GM18867 (cell line): ENCODE measurements around the gene ETFDH.
"Not testable (repeated sequence)": the region's sequence is repeated elsewhere in the genome, so short reads cannot be mapped to it uniquely, and the experiment has no call there.

Source experiments
- ATAC-seq: cut with Tn5 transposase; IDR thresholded peaks from one replicate; pipeline ENCODE4 v1.9.1; 2021; ENCODE audit warnings: mild to moderate bottlenecking, moderate library complexity; ENCODE audit not compliant: unreplicated experiment

The ETFDH gene

GRCh38 chr4:158676076-158676475, 4.0 kb downstream of the ETFDH start:
- ATAC-seq: no peak

- no peak for ATAC-seq
Observed at GRCh38 chr4:158678767-158679166, 6.7 kb downstream of the ETFDH start.

DNA sequence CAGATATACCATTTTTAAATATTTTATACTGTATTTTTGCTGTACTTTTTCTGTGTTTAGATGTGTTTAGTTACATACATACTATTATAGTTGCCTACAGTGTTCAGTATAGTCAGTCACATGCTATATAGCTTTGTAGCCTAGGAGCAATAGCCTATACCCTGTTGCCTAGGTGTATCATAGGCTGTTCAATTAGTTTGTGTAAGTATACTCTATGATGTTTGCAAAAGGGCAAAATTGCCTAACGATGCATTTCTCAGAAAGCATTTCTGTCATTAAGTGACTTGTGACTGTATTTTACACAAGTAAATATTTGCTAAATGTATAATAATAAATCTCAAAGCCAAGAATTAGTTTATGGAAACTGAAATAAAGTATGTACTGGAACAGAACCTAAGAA, 9.5 kb downstream of the ETFDH start:
- ATAC-seq: no peak

GRCh38 chr4:158682066-158682465, 10.0 kb downstream of the ETFDH start:
- ATAC-seq: no peak

GRCh38 chr4:158688813-158689212, 16.7 kb downstream of the ETFDH start:
- no peak for ATAC-seq

DNA sequence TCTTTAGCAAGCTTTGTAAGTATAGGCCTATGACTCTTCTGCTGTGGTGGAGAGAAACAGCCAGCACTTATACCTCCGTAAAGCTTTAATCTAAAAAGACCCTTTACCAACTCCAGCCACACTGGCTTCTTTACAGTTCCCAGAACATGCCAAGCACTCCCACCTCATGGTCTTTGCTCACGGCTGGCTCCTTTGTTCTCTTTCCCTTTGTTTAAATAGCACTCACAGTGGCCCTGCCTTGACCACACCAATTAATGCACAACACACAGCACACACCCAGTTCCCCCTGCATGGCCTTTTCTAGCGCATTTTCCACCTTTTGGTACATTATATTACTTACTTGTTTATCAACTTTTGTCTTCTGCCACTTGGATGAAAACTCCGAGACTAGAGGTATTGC, 32.2 kb downstream of the ETFDH start:
- no peak for ATAC-seq

DNA sequence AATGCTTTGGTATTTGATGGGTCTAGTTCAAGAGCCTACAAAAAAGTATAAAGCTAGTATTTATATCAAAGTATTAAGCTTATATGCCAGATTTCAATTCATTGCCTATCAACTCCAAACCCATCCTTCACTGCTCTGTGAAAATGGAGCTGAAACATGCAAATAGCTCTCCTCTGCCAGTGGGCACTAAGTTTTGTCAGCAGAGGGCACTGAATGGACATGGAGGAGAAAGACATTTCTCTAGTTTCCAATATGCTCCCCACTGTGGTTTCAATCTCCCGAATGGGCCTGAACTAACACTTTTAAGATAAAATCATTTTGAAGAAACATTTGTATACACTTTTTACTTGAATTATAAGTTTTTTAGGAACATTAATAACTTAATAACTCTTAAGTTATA, 38.7 kb downstream of the ETFDH start:
- no peak for ATAC-seq

- ATAC-seq: not testable (repeated sequence)
Observed at GRCh38 chr4:158712622-158713021, 40.5 kb downstream of the ETFDH start.

DNA sequence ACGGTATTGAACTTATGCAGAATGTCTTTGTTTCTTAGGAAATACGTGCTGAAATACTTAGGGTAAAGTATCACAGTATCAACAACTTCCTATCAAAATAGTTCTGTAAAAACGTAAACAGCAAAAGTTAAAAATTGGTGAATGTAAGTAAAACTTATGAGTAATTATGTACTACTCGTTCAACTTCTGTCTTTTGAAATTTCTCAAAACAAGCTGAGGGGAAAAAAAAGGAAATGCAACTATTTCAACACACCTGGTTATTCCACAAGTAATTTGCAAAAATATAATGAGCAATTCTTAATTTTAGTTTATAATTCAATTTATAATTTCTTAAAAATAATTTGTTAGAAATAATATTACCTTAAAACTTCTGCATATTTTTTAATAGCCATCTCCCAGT, 42.8 kb downstream of the ETFDH start:
- no peak for ATAC-seq

DNA sequence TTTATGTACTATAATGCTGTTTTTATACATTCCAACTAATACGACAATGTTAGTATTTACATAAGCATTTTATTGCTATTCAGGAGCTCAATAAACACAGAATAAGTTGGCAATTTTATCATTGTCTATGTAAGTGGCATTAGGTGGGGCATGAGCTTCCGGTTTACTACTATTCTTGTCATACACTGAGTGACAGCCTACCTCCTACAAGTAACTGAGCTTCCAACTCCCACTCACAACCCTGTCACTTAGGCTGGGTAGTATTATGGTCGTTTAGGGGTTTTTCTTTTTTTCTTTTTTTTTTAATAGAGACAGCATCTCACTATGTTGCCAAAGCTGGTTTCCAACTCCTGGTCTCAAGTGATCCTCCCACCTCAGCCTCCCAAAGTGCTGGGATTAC, 43.7 kb downstream of the ETFDH start:
- no peak for ATAC-seq

DNA sequence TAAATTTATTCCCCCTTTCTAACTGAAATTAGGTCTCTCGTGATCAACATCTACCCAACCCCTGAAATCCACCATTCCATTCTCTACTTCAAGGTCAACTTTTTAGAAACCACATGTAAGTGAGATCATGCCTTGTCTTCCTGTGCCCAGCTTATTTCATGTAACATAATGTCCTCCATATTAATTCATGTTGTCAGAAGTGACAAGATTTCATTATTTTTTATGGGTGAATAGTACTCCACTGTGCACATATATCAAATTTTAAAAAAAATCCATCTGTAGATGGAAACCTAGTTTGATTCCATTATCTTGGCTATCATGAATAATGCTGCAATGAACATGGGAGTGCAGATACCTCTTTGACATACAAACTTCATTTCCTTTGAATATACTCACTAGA, 49.6 kb downstream of the ETFDH start:
- ATAC-seq: no peak

DNA sequence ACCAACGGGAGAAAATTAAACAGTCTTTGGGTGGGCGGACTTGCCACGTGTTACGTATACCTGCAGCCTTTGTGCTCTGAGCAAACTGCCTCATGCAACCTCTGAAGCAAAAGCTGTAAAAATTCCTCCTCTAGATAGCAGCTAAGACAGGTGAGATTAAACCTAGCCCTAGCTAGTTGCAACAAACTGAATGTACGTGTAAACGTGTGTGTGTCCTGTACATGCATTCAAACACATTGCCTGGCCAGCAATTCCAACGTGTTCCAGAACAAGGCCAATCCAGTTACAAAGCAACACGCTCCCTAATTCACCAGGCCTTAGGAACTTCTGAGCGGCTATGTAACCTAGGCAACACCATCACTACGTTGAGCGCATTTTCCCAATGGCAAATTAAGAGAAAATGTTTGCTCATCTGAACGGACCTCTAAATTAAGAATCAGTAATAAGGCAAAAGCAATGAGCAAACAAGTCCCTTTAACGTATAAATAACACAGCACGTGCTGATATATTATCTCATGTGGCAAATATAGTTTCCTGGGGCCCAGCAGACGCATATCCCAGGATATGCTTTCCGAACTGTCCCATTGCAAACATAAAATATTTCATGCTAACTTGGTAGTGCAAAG, 50.3 kb downstream of the ETFDH start:
- ATAC-seq: peak; percentile 18

DNA sequence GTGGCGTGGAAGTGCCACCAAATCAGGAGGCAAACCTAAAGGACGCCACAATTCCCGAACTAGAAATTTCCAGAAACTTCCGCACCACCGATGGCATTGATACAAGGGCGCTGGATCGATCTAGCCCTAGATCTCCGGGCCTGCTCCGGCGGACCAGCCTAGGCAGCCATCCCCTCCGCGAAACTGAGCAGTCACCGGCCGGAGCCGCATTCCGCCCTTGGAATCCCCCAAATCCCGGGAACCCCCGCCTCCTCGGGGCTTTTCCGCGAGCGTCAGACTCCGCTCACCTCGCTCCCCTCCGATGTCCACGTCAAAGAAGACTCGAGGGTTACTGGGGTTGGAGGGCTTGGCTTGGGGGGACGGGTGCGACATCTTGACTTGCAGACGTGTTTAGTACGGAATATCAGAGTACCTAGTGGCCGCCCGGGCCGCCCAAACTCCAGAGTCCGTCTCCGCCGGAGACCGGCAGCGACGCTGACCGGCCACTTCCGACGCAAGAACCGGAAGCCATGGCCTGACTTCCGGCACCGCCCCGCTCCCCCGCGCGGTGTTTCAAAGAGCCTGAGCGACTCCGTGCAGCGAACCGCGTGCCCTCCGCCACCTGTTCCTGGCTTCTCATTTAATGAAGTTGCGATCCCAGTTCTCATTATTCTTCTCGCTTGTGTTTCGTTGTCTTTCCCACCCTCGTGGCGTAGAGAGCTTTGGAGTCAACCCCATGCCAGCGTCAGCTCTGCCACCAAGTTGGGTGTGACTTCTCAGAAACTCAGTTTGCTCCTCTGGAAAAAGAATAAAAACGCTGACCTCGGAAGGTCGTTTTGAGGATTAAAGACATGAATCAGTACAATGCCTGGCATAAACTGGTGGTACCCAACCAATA, 51.1 kb downstream of the ETFDH start, which contains the start of gene PPID:
Gene PPID, minus strand, starts transcription at position 480 of the 877 bp plus-strand sequence. Its CDS starts 108 bp downstream, at position 372.
- ATAC-seq: peak; percentile 97

DNA sequence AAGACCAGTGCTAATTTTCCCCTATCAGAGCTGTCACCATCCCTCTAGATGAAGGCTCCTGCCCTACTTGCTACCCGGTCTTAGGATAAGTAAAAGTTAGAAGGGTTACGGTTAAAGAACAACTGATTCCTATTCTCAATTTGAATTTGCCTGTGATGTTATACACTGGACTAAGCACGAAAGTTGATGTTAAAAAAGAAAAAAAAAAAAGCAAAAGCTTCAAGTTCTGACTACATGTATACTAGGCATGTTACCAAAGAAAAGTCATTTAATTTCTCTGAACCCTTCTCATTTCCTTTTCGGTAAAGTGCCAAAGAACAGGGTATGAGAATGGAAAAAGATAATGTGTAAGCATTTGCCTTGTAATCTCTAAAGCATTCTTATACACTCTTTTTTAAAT, 52.5 kb downstream of the ETFDH start:
- ATAC-seq: no peak

DNA sequence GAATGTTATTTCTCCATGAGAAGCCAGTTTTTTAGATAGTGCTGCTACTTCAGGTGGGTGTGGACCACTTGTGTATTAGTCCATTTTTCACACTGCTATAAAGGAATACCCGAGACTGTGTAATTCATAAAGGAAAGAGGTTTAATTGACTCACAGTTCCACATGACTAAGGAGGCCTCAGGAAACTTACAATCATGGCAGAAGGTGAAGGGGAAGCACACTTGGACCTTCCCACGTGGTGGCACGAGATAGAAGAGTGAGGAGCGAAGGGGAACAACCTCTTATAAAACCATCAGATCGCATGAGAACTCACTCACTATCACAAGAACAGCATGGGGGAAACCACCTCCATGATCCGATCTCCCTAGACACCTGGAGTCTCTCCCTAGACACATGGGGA, 54.5 kb downstream of the ETFDH start:
- ATAC-seq: no peak

DNA sequence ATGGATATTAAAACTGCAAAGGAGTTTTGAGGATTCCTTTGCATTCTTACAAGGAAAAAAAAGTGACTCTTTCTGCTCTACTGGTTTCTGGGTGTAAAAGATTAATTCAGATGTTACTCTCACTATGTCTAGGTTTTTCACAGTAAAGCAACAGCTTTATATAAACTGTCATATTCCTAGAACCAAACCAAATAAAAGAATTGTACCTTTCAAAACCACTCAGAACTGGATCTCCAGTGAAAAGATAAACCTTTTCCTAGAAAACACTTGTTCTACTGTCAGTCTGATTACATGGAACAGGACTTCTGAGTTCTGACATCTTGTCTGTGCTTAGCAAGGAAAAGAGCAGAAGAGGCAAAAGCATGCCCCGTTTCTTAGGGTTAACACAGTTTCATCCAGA, 56.1 kb downstream of the ETFDH start:
- ATAC-seq: no peak

- ATAC-seq: peak; percentile 90
Observed at GRCh38 chr4:158729716-158730559, 57.8 kb downstream of the ETFDH start.

DNA sequence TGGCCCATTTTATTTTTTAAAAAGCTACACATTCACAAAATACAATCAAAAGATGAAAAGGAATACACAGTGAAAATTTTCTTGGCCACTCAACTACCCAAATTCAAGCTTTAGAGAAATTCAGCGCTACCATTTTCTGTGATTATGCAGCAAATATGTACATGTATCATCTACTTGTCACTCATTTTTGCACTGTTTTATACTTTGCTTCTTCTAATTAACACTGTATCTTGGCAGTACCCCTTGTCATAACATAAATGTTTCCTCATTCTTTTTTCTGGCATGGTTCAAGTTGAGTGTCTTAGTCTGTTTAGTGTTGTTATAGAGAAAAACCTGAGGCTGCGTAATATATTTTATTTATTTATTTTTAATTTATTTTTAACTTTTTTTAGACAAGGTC, 66.8 kb downstream of the ETFDH start:
- ATAC-seq: no peak

- no peak for ATAC-seq
Observed at GRCh38 chr4:158739600-158739999, 67.5 kb downstream of the ETFDH start.

DNA sequence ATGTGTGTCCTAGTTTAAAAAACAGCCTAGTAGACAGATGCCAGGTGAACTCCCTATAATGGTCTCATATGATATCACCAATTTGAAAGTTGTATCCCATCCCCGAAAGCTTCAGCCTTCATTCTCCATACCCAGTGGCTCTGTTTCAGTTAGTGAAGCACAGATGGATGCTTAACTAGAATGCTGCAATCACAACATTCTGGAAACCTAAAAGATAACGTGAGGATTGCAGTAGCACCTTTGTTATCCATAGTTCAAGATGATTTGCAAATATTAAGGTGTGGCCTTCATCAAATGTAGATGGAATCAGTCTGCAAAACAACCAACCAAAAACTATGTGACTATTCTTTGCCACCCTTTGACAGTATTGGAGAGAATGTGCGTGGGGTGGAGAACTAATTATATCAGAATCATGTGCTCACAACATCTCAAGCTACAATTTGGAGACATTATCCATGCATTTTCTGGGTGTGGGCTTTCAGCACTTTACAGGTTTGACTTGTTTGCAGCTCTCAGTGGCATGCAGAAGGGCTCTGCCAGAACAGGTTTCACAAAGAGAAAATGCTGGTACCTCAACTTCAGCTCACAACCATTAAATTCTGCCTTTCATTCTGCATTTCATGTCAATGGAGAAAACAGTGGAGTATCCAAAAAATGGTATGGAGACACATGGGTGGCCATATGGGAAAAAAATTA, 69.4 kb downstream of the ETFDH start:
- no peak for ATAC-seq

DNA sequence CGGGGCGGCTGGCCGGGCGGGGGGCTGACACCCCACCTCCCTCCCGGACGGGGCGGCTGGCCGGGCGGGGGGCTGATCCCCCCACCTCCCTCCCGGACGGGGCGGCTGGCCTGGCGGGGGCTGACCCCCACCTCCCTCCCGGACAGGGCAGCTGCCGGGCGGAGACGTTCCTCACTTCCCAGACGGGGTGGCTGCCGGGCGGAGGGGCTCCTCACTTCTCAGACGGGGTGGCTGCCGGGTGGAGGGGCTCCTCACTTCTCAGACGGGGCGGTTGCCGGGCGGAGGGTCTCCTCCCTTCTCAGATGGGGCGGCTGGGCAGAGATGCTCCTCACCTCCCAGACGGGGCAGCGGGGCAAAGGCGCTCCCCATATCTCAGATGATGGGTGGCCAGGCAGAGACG, 74.4 kb downstream of the ETFDH start:
- not testable (repeated sequence) for ATAC-seq
